Omental fat pad (tissue), 4 donors: ENCODE results near the gene RFC5. TPM values are rescaled to one million over a fixed set of nuclear protein-coding genes. Genes with fewer than 3 reads are reported as not detected.

Source experiments
- ATAC-seq: fragments of 150-250 bp; one replicate; pipeline ENCODE4 v1.9.1; 2016; ENCODE audit warnings: mild to moderate bottlenecking, moderate library complexity; ENCODE audit not compliant: low FRiP score
- DNase-seq: peaks from one replicate; pipeline ENCODE4 v3.0.0-alpha.2; 2019; ENCODE audit warnings: low spot score
- total RNA-seq, 4 donors: library from RNA; depleted of rRNA; stranded (reverse); fragments of >200 nt; gene quantifications; one replicate each; pipeline ENCODE4 v1.1.0, GENCODE V29; 2016
- TF ChIP-seq, protein P1 (sequence below), 3 donors: fragments of 450-650 bp; IDR thresholded peaks; one replicate each; pipeline ENCODE4 v1.5.1; 2016 to 2017; ENCODE audit warnings: antibody characterized with exemption in 3 of 3, mild to moderate bottlenecking in 3 of 3, moderate library complexity in 2 of 3

The RFC5 gene, protein sequence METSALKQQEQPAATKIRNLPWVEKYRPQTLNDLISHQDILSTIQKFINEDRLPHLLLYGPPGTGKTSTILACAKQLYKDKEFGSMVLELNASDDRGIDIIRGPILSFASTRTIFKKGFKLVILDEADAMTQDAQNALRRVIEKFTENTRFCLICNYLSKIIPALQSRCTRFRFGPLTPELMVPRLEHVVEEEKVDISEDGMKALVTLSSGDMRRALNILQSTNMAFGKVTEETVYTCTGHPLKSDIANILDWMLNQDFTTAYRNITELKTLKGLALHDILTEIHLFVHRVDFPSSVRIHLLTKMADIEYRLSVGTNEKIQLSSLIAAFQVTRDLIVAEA
- total RNA-seq: 10 to 100 TPM in 1 of 4 donors, 1 to 10 TPM in 3; 4.7 to 14.8 (median 6.4) TPM

DNA sequence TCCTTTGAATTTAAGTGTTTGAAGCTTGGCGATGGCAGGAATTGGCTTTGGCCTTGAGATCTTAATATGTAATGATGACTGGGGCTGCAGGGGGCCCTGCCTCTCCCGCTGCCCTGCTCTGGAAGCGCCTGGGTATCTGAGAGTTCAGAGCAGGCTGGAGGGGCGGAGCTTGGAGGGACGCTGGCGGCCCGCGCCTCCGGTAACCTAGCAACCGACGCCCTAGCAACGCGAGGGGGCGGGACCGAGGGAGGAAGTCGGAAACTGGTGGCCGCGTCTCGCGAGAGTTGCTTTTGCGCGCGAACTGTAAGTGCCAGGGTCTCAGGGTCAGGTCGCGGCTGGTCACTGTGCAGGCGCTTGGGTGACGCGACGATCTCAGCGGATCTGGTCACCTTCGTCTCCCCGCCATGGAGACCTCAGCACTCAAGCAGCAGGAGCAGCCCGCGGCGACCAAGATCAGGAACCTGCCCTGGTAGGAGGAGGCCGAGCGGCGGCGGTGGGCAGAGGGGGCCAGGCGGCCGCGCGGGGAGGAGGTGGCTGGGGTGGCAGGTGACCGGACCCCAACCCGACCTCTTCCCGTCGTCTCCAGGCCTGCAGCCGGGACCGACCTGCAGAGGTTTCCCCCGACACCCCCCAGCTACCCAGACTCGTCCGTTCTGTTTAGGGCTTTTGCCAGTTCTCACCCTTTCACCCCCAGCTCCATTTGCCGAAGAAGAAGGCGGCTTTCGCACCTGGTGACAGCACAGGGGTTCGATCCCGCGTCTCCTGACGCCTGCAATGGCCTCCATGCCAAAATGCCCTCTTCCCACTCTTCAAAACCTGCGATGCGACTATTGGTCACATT, at the start of gene RFC5:
TSS of gene RFC5 (plus strand) at position 280 of the 841 bp plus-strand sequence. CDS start at position 405, 125 bp downstream.
- DNase-seq: peak; percentile 99
- TF ChIP-seq, protein P1, sequence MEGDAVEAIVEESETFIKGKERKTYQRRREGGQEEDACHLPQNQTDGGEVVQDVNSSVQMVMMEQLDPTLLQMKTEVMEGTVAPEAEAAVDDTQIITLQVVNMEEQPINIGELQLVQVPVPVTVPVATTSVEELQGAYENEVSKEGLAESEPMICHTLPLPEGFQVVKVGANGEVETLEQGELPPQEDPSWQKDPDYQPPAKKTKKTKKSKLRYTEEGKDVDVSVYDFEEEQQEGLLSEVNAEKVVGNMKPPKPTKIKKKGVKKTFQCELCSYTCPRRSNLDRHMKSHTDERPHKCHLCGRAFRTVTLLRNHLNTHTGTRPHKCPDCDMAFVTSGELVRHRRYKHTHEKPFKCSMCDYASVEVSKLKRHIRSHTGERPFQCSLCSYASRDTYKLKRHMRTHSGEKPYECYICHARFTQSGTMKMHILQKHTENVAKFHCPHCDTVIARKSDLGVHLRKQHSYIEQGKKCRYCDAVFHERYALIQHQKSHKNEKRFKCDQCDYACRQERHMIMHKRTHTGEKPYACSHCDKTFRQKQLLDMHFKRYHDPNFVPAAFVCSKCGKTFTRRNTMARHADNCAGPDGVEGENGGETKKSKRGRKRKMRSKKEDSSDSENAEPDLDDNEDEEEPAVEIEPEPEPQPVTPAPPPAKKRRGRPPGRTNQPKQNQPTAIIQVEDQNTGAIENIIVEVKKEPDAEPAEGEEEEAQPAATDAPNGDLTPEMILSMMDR (IDR thresholded peaks at IDR 0.05): no peak
- peak; percentile 99 for ATAC-seq

DNA sequence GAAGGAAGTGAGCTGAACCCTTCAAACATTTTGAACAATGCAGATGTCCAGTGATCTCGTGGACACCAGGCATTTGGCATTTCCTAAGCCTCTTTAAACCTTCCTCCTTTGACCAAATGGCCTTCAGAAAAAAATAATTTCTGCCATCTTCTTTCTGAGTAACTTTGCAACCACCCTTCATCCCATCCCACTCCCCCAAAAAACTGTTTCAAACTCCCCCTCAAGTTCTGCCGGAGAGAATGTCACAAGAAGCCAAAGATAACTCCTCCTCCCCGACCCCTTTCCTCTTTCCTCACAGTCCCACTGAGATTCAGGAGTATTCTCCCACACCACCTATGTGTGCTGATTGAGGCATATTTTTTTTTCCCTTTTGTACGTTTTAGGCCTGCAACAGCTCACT, 49.5 kb upstream of the RFC5 start:
- ATAC-seq (no peak), DNase-seq (no peak)
- TF ChIP-seq, protein P1 (IDR thresholded peaks at IDR 0.05): no peak

DNA sequence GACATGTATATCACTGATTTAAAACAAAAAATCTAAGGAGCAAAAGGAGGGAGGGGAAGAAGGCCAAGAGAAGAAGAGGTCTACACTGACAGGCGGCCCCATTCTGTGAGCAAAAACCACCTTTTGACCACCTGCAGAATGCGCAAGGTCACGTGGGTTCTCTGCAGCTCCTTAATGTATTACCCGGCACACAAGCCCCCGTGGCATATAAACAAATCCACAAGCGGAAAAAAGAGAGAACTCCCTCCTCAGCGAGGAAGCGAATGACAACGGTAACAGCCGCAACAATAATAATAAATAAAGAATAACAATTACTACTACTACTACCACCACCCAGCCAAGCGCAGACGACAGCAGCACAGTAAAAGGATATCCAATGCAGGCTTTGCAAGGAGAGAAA, 49.0 kb upstream of the RFC5 start:
- no peak for ATAC-seq
- TF ChIP-seq, protein P1 (IDR thresholded peaks at IDR 0.05): no peak
- no peak for DNase-seq

DNA sequence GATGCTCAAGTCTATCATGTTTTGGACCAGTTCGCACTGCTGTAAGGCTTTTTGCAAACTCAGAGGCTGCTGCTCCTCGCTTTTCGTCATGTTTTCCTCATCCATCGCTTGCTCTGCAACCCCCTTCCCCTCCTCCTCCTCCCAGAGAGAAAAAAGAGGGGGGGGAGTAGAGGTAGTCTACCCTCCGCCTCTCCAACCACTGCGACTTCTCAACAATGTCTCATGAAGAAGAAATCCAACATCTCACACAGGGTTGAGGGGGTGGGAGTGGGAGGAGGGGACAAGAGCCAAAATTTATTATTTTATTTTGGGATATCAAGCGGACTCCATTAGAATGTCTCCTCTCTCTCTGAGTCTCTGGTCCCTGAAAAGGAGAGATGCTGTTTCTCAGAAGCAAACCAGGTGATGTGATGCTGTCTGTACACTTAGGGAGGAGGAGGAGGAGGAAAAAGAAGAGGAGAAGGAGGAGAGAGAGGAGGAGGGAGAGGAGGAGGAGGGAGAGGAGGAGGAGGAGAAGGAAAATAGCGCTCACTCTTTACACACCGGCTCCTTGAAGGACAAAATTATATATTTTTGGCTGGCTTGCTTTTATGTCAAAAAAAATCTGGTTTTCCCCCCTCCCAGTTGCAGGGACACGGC, 48.2 kb upstream of the RFC5 start:
- ATAC-seq (no peak), DNase-seq (no peak)
- TF ChIP-seq, protein P1 (IDR thresholded peaks at IDR 0.05): no peak

DNA sequence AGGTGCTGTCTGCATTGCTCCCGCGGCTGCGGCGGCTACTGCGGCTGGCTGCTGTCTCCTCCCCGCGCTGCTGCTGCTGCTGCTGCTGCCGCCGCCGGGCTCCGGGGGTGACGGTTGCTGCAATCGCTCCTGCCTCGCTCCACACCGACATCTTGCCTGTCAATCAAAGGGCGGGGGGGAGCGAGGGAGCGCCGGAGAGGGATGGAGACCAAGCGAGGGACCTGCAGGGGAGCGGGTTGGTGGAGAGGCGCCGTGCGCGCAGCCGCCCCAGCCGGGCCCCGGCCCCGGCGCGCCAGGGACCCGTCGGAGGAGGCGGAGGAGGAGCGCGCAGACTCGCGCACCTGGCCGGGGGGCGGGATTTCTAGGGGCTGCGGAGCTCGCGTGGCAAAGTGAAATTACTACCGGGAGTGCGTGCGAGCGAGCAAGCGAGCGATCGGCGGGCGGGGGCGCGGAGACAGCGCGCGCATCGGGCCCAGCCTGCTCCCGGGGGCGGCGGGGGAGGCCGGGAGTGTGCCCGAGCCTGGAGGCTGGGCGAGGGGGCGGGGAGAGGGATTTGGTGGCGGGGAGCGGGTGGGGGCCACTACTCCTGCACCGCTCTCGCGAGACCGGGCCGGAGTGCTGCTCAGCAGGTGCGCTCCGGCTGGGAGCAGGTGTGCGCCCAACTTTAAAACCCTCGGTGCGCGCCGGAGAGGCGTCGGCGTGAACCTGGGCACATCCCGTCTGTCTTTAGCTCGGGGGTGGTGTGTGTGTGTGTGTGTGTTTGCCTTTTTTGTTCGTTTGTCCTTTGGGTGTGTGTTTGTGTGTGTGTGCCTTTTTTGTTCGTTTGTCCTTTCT, 47.5 kb upstream of the RFC5 start, which contains the start of gene KSR2:
TSS of gene KSR2 (minus strand) at position 165 of the 834 bp plus-strand sequence. CDS start 735 bp downstream, outside the sequence.
- DNase-seq (no peak), ATAC-seq (no peak)
- TF ChIP-seq, protein P1 (IDR thresholded peaks at IDR 0.05): no peak

DNA sequence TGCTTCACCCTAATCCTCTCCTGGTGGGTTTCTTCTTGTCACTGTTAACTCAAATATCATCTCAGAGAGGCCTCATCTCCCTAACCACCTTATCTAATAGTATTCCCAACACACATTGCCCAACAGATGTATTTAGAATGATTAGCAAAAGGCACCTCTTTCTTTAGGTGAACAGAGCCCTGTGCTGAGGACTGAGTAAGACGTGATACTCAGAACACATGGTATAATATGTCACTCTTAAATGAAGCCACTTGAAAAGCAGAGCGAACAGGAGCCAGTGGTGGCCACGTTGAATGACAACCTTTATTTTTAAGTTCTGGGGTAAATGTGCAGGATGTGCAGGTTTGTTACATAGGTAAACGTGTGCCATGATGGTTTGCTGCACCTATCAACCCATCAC, 46.2 kb upstream of the RFC5 start:
- ATAC-seq (no peak), DNase-seq (no peak)
- TF ChIP-seq, protein P1 (IDR thresholded peaks at IDR 0.05): no peak
